Mesothelial cell of epicardium (in vitro differentiated cells): ENCODE results near the gene STAT4. TPM values are rescaled to one million over a fixed set of nuclear protein-coding genes. Genes with fewer than 3 reads are reported as not detected.

Experiments
- DNase-seq, 2 experiments: peaks; one replicate each; pipeline ENCODE4 v3.0.0; 2021; ENCODE audit warnings: low spot score in 2 of 2; ENCODE audit not compliant: unreplicated experiment in 2 of 2
- H3K27ac Mint-ChIP-seq: 2 replicates; pipeline ENCODE4 v1.8.0; 2021; ENCODE audit warnings: mixed read lengths
- H3K27me3 Mint-ChIP-seq: 2 replicates; pipeline ENCODE4 v1.8.0; 2021; ENCODE audit warnings: low read depth, mixed read lengths
- H3K36me3 Mint-ChIP-seq: 2 replicates; pipeline ENCODE4 v1.8.0; 2021; ENCODE audit warnings: mixed read lengths
- H3K4me1 Mint-ChIP-seq: 2 replicates; pipeline ENCODE4 v1.8.0; 2021; ENCODE audit warnings: mixed read lengths
- H3K4me3 Mint-ChIP-seq: 2 replicates; pipeline ENCODE4 v1.8.0; 2021; ENCODE audit warnings: mild to moderate bottlenecking, moderate library complexity, mixed read lengths
- H3K9me3 Mint-ChIP-seq: 2 replicates; pipeline ENCODE4 v1.8.0; 2021; ENCODE audit warnings: mixed read lengths
- total RNA-seq: library from RNA; stranded (reverse); gene quantifications from 3 replicates; pipeline ENCODE4 v1.2.1, GENCODE V29; 2021
- TF ChIP-seq, protein P1 (sequence below): fragments of 200-600 bp; sonication (generic); IDR thresholded peaks from one replicate; pipeline ENCODE4 v1.5.0; 2021; ENCODE audit warnings: antibody characterized with exemption; ENCODE audit not compliant: unreplicated experiment

Gene STAT4
- total RNA-seq, 1 donor from 2014 or later, result 2.4 TPM

DNA sequence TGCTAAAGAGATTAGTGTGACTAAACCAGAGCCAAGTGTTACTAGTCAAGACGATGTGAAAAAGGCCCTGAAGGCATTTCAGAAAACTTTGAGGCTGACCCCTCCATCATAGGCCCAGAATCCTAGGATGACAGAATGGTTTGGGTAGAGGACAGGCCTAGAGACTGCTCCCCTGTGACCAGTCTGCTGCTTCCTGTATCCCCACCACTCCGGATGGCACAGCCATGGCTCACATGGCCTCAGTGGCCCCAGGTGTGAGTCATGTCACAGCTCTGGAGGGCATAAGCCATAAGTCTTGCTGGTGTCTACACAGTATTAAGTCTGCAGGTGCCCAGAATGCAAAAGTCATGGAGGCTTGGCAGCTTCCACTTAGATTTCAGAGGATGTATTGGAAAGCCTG, 124.4 kb downstream of the STAT4 start:
- TF ChIP-seq, protein P1, sequence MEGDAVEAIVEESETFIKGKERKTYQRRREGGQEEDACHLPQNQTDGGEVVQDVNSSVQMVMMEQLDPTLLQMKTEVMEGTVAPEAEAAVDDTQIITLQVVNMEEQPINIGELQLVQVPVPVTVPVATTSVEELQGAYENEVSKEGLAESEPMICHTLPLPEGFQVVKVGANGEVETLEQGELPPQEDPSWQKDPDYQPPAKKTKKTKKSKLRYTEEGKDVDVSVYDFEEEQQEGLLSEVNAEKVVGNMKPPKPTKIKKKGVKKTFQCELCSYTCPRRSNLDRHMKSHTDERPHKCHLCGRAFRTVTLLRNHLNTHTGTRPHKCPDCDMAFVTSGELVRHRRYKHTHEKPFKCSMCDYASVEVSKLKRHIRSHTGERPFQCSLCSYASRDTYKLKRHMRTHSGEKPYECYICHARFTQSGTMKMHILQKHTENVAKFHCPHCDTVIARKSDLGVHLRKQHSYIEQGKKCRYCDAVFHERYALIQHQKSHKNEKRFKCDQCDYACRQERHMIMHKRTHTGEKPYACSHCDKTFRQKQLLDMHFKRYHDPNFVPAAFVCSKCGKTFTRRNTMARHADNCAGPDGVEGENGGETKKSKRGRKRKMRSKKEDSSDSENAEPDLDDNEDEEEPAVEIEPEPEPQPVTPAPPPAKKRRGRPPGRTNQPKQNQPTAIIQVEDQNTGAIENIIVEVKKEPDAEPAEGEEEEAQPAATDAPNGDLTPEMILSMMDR, result no peak
- DNase-seq, result no peak
- H3K36me3 Mint-ChIP-seq, result no peaks in the 10 kb centered on the region
- H3K4me1 Mint-ChIP-seq, result peaks cover 2% of the 10 kb centered on the region
- no peaks in the 10 kb centered on the region for H3K9me3 Mint-ChIP-seq
- no peak overlapping the region for H3K27ac Mint-ChIP-seq
- no peak overlapping the region for H3K4me3 Mint-ChIP-seq
- peaks cover 1% of the 10 kb centered on the region for H3K27me3 Mint-ChIP-seq

DNA sequence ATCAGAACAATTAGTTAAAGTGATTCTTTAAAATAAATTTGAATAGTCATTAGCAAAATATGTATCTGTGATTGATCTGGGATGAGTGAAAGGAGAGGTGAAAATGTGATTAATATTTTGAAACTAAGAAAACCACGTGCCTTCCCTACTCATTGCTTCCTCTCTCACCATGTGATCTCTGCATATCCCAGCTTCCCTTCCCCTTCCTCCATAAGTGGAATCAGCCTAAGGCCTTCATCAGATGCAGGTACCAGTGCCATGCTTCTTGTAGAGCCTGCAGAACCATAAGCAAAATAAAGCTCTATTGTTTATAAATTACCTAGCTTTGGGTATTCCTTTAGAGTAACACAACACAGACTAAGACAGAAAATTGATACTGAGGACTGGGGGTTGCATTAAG, 125.7 kb downstream of the STAT4 start:
- Mint-ChIP-seq H3K27ac (no peak overlapping the region), H3K36me3 (no peaks in the 10 kb centered on the region), H3K4me1 (no peaks in the 10 kb centered on the region), H3K4me3 (no peak overlapping the region), H3K9me3 (no peaks in the 10 kb centered on the region), H3K27me3 (peaks cover 1% of the 10 kb centered on the region)
- no peak for DNase-seq
- TF ChIP-seq, protein P1, result no peak

DNA sequence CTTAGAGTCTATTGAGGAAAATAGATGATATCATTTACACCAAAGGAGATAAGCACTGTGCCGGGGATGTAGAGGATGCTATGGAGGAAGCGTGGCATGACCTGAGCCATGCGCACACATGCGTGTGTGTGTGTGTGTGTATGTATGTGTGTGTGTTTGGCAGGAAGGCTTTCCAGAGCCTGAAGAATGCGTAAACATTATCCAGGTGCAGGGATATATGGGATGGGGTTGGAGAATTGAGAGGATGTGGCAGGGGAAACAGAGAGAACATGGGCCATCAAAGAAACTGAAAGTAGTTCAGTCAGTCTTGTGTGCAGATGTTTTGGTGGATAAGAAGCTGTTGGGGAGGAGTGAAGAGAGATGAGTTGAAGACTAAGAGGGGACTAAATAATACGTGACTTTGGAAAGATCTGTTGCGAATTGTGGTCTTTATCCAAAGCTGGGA, 127.5 kb downstream of the STAT4 start:
- Mint-ChIP-seq H3K4me3 (no peak overlapping the region), H3K36me3 (no peaks in the 10 kb centered on the region), H3K4me1 (peaks cover 2% of the 10 kb centered on the region), H3K27ac (no peak overlapping the region), H3K9me3 (no peaks in the 10 kb centered on the region), H3K27me3 (peaks cover 1% of the 10 kb centered on the region)
- TF ChIP-seq, protein P1, result no peak
- DNase-seq, result no peak

DNA sequence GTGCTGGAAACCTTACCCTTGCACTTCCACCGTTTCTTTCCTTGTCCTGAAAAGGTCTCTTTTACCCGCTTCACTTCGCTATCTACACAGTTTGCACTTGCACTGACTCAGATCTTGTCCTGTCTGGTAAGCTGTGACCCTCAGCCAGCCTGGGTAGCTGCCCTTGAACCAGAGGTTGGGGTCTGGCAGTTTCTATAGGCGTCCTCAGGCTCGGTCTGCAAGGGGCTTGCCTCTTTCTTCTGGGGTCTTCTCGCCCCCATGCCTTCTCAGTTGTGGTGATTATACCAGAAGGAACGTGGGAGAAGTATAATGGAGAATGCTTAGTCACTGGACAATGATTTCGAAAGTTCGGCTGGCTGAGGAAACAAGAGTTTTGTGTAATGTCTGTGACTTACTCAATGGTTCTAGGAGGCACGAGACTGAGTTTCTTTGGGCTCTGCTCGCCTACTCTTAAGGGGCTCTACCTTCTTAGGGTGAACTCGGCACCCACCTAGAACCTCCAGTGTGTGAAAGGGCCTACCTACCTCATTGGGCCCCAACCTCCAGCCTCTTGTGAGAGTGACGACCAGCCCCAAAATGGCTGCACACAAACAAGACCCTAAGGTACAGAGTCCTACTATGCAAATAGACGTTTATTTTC, 129.9 kb downstream of the STAT4 start:
- TF ChIP-seq, protein P1, result no peak
- no peak overlapping the region for H3K4me3 Mint-ChIP-seq
- peaks cover 6% of the 10 kb centered on the region for H3K27me3 Mint-ChIP-seq
- no peaks in the 10 kb centered on the region for H3K9me3 Mint-ChIP-seq
- H3K4me1 Mint-ChIP-seq, result peaks cover 2% of the 10 kb centered on the region
- DNase-seq, result no peak
- no peak overlapping the region for H3K27ac Mint-ChIP-seq
- H3K36me3 Mint-ChIP-seq, result no peaks in the 10 kb centered on the region

DNA sequence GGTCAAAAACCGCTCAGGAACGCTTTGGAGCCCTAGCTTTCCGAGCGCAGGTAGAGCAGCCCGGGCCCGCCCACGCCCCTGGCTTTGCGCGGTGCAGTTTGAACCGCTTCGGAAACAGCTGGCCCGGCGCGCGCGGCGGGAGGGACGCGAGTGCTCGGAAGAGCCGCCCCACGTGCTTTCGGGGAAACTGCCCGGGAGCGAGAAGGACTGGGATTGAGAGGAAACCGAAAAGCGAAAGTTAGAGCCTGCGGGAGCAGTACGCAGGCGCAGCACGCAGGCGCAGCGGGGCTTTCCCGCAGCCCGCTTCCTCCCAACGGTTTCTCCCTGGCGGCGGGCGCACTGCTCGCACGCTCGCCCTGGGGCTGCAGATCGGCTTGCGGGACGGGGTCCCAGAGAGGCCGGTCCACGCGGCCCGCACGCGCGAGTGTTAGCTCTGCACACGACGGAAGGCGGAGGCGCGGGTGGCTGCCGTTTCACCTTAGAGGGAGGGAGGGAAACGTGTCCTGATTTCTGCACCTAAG, 130.5 kb downstream of the STAT4 start:
- Mint-ChIP-seq H3K9me3 (no peaks in the 10 kb centered on the region), H3K27ac (no peak overlapping the region), H3K4me3 (no peak overlapping the region), H3K4me1 (peaks cover 2% of the 10 kb centered on the region), H3K27me3 (peaks cover 9% of the 10 kb centered on the region), H3K36me3 (no peaks in the 10 kb centered on the region)
- peak; percentile 91 to 96 for DNase-seq
- TF ChIP-seq, protein P1, result no peak
